SKM-1 treated with dmso at 0.1 percent for 144 hours (cell line): ENCODE data around the gene PDLIM7.

Experiments
- DNase-seq: peaks from one replicate; lab custom pipeline; 2025; ENCODE audit not compliant: unreplicated experiment; lab: John Stamatoyannopoulos, UW

PDLIM7 gene

GRCh38 chr5:177475563-177476427, 21.6 kb downstream of the PDLIM7 start:
- no peak for DNase-seq

GRCh38 chr5:177474846-177475562, 22.4 kb downstream of the PDLIM7 start:
- DNase-seq = peak; percentile 11

GRCh38 chr5:177474002-177474476, 23.4 kb downstream of the PDLIM7 start:
- no peak for DNase-seq

GRCh38 chr5:177473443-177474001, 23.9 kb downstream of the PDLIM7 start, which contains the start of gene DBN1:
Gene DBN1, minus strand, starts transcription at chr5:177473634. Its CDS starts 113 bp downstream, at chr5:177473521.
- peak; percentile 9 for DNase-seq

GRCh38 chr5:177472460-177473442, 24.7 kb downstream of the PDLIM7 start:
- DNase-seq = no peak

- DNase-seq = no peak
These were observed 25.6 kb downstream of the PDLIM7 start for GRCh38 chr5:177471610-177472356.

- DNase-seq = no peak
These were observed 26.5 kb downstream of the PDLIM7 start for GRCh38 chr5:177470759-177471536.

GRCh38 chr5:177469750-177470525, 27.5 kb downstream of the PDLIM7 start:
- DNase-seq = no peak

- no peak for DNase-seq
These were observed 28.4 kb downstream of the PDLIM7 start for GRCh38 chr5:177468685-177469628.

GRCh38 chr5:177468329-177468684, 29.1 kb downstream of the PDLIM7 start:
- DNase-seq = no peak

GRCh38 chr5:177467436-177467835, 30.0 kb downstream of the PDLIM7 start:
- no peak for DNase-seq

GRCh38 chr5:177466861-177467260, 30.5 kb downstream of the PDLIM7 start:
- no peak for DNase-seq

GRCh38 chr5:177465044-177465443, 32.4 kb downstream of the PDLIM7 start:
- no peak for DNase-seq

GRCh38 chr5:177462021-177462670, 35.3 kb downstream of the PDLIM7 start:
- peak; percentile 86 for DNase-seq

- no peak for DNase-seq
These were observed 37.4 kb downstream of the PDLIM7 start for GRCh38 chr5:177459819-177460628.

- DNase-seq = no peak
These were observed 38.0 kb downstream of the PDLIM7 start for GRCh38 chr5:177459357-177459756.
